Diencephalon (tissue), 1 donor: ENCODE data around the gene SNX11. TPM values are rescaled to one million over a fixed set of nuclear protein-coding genes. Genes with fewer than 3 reads are reported as not detected.

Experiments
- small RNA-seq: library from RNA; depleted of rRNA; stranded (forward); fragments of <200 nt; gene quantifications from one replicate; pipeline ENCODE3, GENCODE V24; 2014
- total RNA-seq: library from RNA; depleted of rRNA; stranded (reverse); fragments of >200 nt; gene quantifications from one replicate; pipeline ENCODE4 v1.2.3, GENCODE V29; 2014

The SNX11 gene
- 12.0 TPM for total RNA-seq

GRCh38 chr17:48107137-48108055 lies at the start of gene SNX11:
SNX11 (plus strand) TSS chr17:48107766; CDS start chr17:48112044, 4,278 bp downstream.

GRCh38 chr17:48101012-48101720 lies 6.4 kb upstream of the SNX11 start, which contains the start of gene CBX1:
CBX1 (minus strand) TSS chr17:48101478; CDS start chr17:48077004, 24,474 bp downstream.

Small RNAs within 50 kb of the gene (small RNA-seq; reads per million reads assigned to genes)
- gene AC004477.2: not detected
- gene MIR1203: not detected
- gene RNU6-1201P: not detected

Other genes starting within 250 kb of the SNX11 start
- 0.46 TPM for gene SP2, start 211.5 kb upstream of the SNX11 start, total RNA-seq
- gene PNPO, start 166.2 kb upstream of the SNX11 start, total RNA-seq: 18.7 TPM
- not detected for gene PRR15L, start 149.9 kb upstream of the SNX11 start, total RNA-seq
- 58.4 TPM for gene CDK5RAP3, start 136.7 kb upstream of the SNX11 start, total RNA-seq
- 1.2 TPM for gene COPZ2, start 70.0 kb upstream of the SNX11 start, total RNA-seq
- gene NFE2L1, start 59.4 kb upstream of the SNX11 start, total RNA-seq: 76.1 TPM
- gene CBX1, start 6.3 kb upstream of the SNX11 start, total RNA-seq: 83.3 TPM